OCI-LY7 (cell line): ENCODE results near the gene TCL1A. TPM values are rescaled to one million over a fixed set of nuclear protein-coding genes. Genes with fewer than 3 reads are reported as not detected.

Source experiments
- BruUV-seq: library from RNA; stranded (reverse); fragments of 400-500 nt; replicated peaks from 2 replicates; lab custom pipeline; 2021; lab: Mats Ljungman, UMichigan
- CTCF ChIA-PET: fragments of 300-600 bp; sonication (Branson Sonifier 250); formaldehyde crosslinking; loops from one replicate; lab custom pipeline; 2022; ENCODE audit warnings: antibody characterized with exemption; ENCODE audit not compliant: unreplicated experiment; lab: Charles Lee
- POLR2A ChIA-PET: fragments of 300-600 bp; sonication (Branson Sonifier 250); formaldehyde crosslinking; loops from one replicate; lab custom pipeline; 2022; ENCODE audit warnings: antibody characterized with exemption; lab: Charles Lee
- DNase-seq: peaks from one replicate; pipeline ENCODE4 v3.0.0-alpha.2; 2015; ENCODE audit warnings: low spot score
- H2AFZ ChIP-seq: fragments of 200-600 bp; sonication (generic), shearing (Covaris generic); 2 replicates; pipeline ENCODE4 v1.6.1; 2014; ENCODE audit warnings: mild to moderate bottlenecking, antibody characterized with exemption, low read length, moderate library complexity
- H3K27ac ChIP-seq: fragments of 200-600 bp; sonication (generic); 2 replicates; pipeline ENCODE4 v1.5.1; 2014; ENCODE audit warnings: mixed run types, low read depth, mild to moderate bottlenecking, moderate library complexity, low read length, inconsistent platforms; ENCODE audit not compliant: poor library complexity, severe bottlenecking
- H3K36me3 ChIP-seq: fragments of 200-600 bp; sonication (generic); 2 replicates; pipeline ENCODE4 v1.6.1; 2014; ENCODE audit warnings: mild to moderate bottlenecking, antibody characterized with exemption, low read length, moderate library complexity, mixed read lengths; ENCODE audit not compliant: insufficient read depth
- H3K4me1 ChIP-seq: fragments of 200-600 bp; sonication (generic); 2 replicates; pipeline ENCODE4 v1.5.1; 2014; ENCODE audit warnings: mild to moderate bottlenecking, low read length; ENCODE audit not compliant: insufficient read depth, poor library complexity, severe bottlenecking
- H3K4me2 ChIP-seq: fragments of 200-600 bp; sonication (generic); 2 replicates; pipeline ENCODE4 v1.6.1; 2014; ENCODE audit warnings: mild to moderate bottlenecking, low read length
- H3K4me3 ChIP-seq: fragments of 200-600 bp; sonication (generic); 2 replicates; pipeline ENCODE4 v1.5.1; 2014; ENCODE audit warnings: mild to moderate bottlenecking, low read depth, low read length; ENCODE audit not compliant: poor library complexity, severe bottlenecking
- H3K79me2 ChIP-seq: fragments of 200-600 bp; sonication (generic); 2 replicates; pipeline ENCODE4 v1.6.1; 2016; ENCODE audit warnings: low read depth, mild to moderate bottlenecking, low read length, moderate library complexity, mixed read lengths; ENCODE audit not compliant: insufficient read depth
- H3K9me2 ChIP-seq: fragments of 200-600 bp; sonication (generic); 2 replicates; pipeline ENCODE4 v1.6.1; 2016; ENCODE audit warnings: mild to moderate bottlenecking, low read length, mixed read lengths; ENCODE audit not compliant: insufficient read depth
- H3K9me3 ChIP-seq: fragments of 200-600 bp; sonication (generic); 2 replicates; pipeline ENCODE4 v1.6.1; 2014; ENCODE audit warnings: mild to moderate bottlenecking, mixed run types, low read length, mixed read lengths
- H4K20me1 ChIP-seq: fragments of 200-600 bp; sonication (generic); 2 replicates; pipeline ENCODE4 v1.6.1; 2014; ENCODE audit warnings: mild to moderate bottlenecking, antibody characterized with exemption, low read length, moderate library complexity, mixed read lengths; ENCODE audit not compliant: insufficient read depth
- EZH2phosphoT487 ChIP-seq: fragments of 200-600 bp; sonication (generic); IDR thresholded peaks from 2 replicates; pipeline ENCODE4 v1.6.1; 2018; ENCODE audit warnings: low read depth, borderline replicate concordance, mild to moderate bottlenecking, mixed run types, antibody characterized with exemption, low read length, moderate library complexity, mixed read lengths
- intact Hi-C: fragments of 100-400 bp; cut with micrococcal nuclease; formaldehyde crosslinking; loops from one replicate; pipeline ENCODE4 v1.10.0; 2022; ENCODE audit not compliant: unreplicated experiment
- total RNA-seq, 2 experiments: library from RNA; depleted of rRNA in 1 of 2; stranded (reverse); fragments of >200 nt in 1 of 2; shearing (Covaris generic) in 1 of 2; gene quantifications; 2 replicates each; pipeline ENCODE4 v1.2.3, GENCODE V29; 2014 to 2022
- TF ChIP-seq, protein P1 (sequence below): fragments of 200-600 bp; sonication (generic); conservative IDR thresholded peaks from 2 replicates; pipeline ENCODE4 v1.5.1; 2014; ENCODE audit warnings: mild to moderate bottlenecking, antibody characterized with exemption, low read length, moderate library complexity, mixed read lengths

Gene TCL1A
- total RNA-seq, 2 experiments from 2014 or later: 574 to 1,441 TPM

DNA sequence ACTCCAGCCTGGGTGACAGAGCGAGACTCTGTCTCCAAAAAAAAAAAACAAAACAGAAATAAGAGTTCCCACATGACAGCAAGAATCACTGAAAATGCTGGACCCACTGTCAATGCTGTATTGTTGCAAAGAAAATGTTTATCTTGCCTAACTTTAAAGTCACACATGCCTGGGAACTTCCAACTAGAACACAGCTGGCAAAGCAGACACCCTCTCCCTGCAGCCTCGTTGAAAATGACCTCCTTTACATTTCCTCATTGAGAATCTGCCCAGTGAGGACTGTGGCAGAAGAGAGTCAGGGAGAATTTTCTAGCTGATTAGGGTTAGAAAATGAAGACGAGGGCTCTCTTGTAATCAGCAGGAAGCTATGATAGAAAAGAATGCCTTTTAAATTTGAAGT, 42.8 kb upstream of the TCL1A start:
- Histone ChIP-seq H2AFZ (no peak overlapping the region), H4K20me1 (no peaks in the 10 kb centered on the region), H3K9me2 (no peaks in the 10 kb centered on the region), H3K4me3 (no peak overlapping the region), H3K27ac (no peak overlapping the region), H3K9me3 (no peaks in the 10 kb centered on the region), H3K36me3 (no peaks in the 10 kb centered on the region), H3K4me2 (no peak overlapping the region), H3K4me1 (no peaks in the 10 kb centered on the region), H3K79me2 (no peaks in the 10 kb centered on the region)
- intact Hi-C loops: no loop called here
- BruUV-seq: no TSS peak
- no peak for DNase-seq
- ChIA-PET CTCF (no interaction called here), POLR2A (interaction anchor here (1.3 kb wide), 1 partner anchor 41 kb away, joined by 4 read pairs; no protein-coding TSS in a partner anchor)
- no peak for TF ChIP-seq EZH2phosphoT487
- TF ChIP-seq, protein P1, sequence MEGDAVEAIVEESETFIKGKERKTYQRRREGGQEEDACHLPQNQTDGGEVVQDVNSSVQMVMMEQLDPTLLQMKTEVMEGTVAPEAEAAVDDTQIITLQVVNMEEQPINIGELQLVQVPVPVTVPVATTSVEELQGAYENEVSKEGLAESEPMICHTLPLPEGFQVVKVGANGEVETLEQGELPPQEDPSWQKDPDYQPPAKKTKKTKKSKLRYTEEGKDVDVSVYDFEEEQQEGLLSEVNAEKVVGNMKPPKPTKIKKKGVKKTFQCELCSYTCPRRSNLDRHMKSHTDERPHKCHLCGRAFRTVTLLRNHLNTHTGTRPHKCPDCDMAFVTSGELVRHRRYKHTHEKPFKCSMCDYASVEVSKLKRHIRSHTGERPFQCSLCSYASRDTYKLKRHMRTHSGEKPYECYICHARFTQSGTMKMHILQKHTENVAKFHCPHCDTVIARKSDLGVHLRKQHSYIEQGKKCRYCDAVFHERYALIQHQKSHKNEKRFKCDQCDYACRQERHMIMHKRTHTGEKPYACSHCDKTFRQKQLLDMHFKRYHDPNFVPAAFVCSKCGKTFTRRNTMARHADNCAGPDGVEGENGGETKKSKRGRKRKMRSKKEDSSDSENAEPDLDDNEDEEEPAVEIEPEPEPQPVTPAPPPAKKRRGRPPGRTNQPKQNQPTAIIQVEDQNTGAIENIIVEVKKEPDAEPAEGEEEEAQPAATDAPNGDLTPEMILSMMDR: no peak

DNA sequence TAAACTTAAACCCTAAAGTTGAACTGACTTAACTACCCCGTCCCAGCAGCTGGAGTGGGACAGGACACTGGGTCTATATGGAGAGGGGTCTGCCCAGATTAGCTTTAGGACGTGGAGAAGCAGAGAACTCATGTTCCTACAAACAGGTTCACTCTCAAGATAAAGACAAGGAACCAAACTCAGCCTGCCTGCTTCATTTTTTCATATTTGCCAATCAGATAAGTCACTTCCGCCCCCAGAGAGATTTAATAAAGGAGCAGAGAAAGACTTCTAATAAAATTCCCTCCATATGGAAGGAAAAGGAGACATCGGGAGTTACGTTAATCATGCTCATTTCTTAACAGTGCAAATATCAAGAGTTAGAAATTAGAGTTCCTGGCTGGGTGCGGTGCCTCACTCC, 42.2 kb upstream of the TCL1A start:
- H3K4me3 ChIP-seq: no peak overlapping the region
- H3K9me2 ChIP-seq: no peaks in the 10 kb centered on the region
- no peaks in the 10 kb centered on the region for H4K20me1 ChIP-seq
- ChIA-PET POLR2A (no interaction called here), CTCF (interaction anchor here (0.5 kb wide), 1 partner anchor 18 kb away, joined by 3 read pairs; no protein-coding TSS in a partner anchor)
- no peak overlapping the region for H3K27ac ChIP-seq
- intact Hi-C loops: no loop called here
- no peaks in the 10 kb centered on the region for H3K36me3 ChIP-seq
- H3K79me2 ChIP-seq: no peaks in the 10 kb centered on the region
- H3K9me3 ChIP-seq: no peaks in the 10 kb centered on the region
- no peak for TF ChIP-seq EZH2phosphoT487
- TF ChIP-seq, protein P1: no peak
- BruUV-seq: no TSS peak
- H2AFZ ChIP-seq: no peak overlapping the region
- DNase-seq: no peak
- H3K4me1 ChIP-seq: no peaks in the 10 kb centered on the region
- H3K4me2 ChIP-seq: no peak overlapping the region

DNA sequence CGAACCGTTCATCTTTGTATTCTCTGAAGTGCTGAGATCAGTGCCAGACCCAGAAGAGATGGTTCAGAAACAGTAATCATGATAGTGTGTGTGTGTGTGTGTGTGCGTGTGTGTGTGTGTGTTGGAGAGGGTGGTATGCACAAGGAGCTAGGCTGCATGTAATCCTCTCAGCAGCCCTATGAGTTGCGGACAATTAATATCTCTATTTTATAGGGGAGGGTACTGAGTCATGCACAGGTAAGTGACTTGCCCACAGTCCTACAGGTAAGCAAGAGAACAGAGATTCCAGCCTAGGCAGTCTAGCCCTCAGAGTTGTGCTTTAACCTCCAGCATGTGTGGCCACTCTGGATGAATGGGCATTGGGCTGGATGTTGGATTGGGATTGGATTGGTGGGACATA, 27.9 kb upstream of the TCL1A start:
- no peaks in the 10 kb centered on the region for H3K9me2 ChIP-seq
- TF ChIP-seq EZH2phosphoT487: no peak
- TF ChIP-seq, protein P1: no peak
- peaks cover 11% of the 10 kb centered on the region; the same call in 1 of the 2 replicates for H3K9me3 ChIP-seq
- H3K79me2 ChIP-seq: no peaks in the 10 kb centered on the region
- H2AFZ ChIP-seq: no peak overlapping the region
- H3K4me1 ChIP-seq: peaks cover 14% of the 10 kb centered on the region
- BruUV-seq: no TSS peak
- intact Hi-C loops: no loop called here
- no peak for DNase-seq
- no peaks in the 10 kb centered on the region for H3K36me3 ChIP-seq
- no peak overlapping the region for H3K27ac ChIP-seq
- POLR2A ChIA-PET: no interaction called here
- H4K20me1 ChIP-seq: no peaks in the 10 kb centered on the region
- no peak overlapping the region for H3K4me2 ChIP-seq
- no peak overlapping the region for H3K4me3 ChIP-seq
- CTCF ChIA-PET: no interaction called here
